CD4-positive, alpha-beta T cell (primary cell): Measurements from ENCODE around the gene TOR1A. TPM values are rescaled to one million over a fixed set of nuclear protein-coding genes. Genes with fewer than 3 reads are reported as not detected.

ENCODE experiments used
- ATAC-seq: fragments of 200-7000 bp; cut with Tn5 transposase; one replicate; pipeline ENCODE4 v1.10.0; 2022; ENCODE audit warnings: mild to moderate bottlenecking; ENCODE audit not compliant: poor library complexity
- CTCF ChIA-PET: fragments of 350-600 bp; sonication (Branson Sonifier 250); formaldehyde crosslinking; loops from one replicate; lab custom pipeline; 2021; ENCODE audit warnings: antibody characterized with exemption, inconsistent platforms; lab: Charles Lee
- POLR2A ChIA-PET: fragments of 350-600 bp; sonication (Branson Sonifier 250); formaldehyde crosslinking; loops from one replicate; lab custom pipeline; 2021; ENCODE audit warnings: antibody characterized with exemption, inconsistent platforms; lab: Charles Lee
- DNase-seq, 14 experiments: peaks; one replicate each; pipeline ENCODE4 v3.0.0-alpha.2; 2013 to 2020; ENCODE audit warnings: mixed read lengths in 2 of 14
- H3K27ac ChIP-seq, 2 donors: one replicate each; pipeline versions ENCODE4 v1.5.1 to v1.7.0; 2013; ENCODE audit warnings: low read length in 2 of 2, low read depth in 1 of 2, mild to moderate bottlenecking in 1 of 2
- H3K27me3 ChIP-seq, 2 experiments: 1 replicate in 1 of 2; 2 replicates in 1 of 2; pipeline versions ENCODE4 v1.6.1 to v1.7.0; 2013; ENCODE audit warnings: low read length in 2 of 2, control low read depth in 1 of 2, mild to moderate bottlenecking in 1 of 2, moderate library complexity in 1 of 2; ENCODE audit not compliant: insufficient read depth in 2 of 2, control insufficient read depth in 1 of 2
- H3K36me3 ChIP-seq: one replicate; pipeline ENCODE4 v1.6.1; 2013; ENCODE audit warnings: low read length, control low read depth; ENCODE audit not compliant: insufficient read depth
- H3K4me1 ChIP-seq: one replicate; pipeline ENCODE4 v1.6.1; 2013; ENCODE audit warnings: low read length, control low read depth; ENCODE audit not compliant: insufficient read depth
- H3K4me3 ChIP-seq: one replicate; pipeline ENCODE4 v1.5.1; 2013; ENCODE audit warnings: mild to moderate bottlenecking, low read length, moderate library complexity
- H3K9me3 ChIP-seq, 2 experiments: 1 replicate in 1 of 2; 2 replicates in 1 of 2; pipeline versions ENCODE4 v1.6.1 to v1.7.0; 2013; ENCODE audit warnings: low read length in 2 of 2, mild to moderate bottlenecking in 2 of 2, control low read depth in 1 of 2, moderate library complexity in 1 of 2; ENCODE audit not compliant: control insufficient read depth in 1 of 2, insufficient read depth in 1 of 2
- H3K27ac Mint-ChIP-seq: one replicate; pipeline ENCODE4 v1.8.0; 2020; ENCODE audit warnings: mixed read lengths
- H3K27me3 Mint-ChIP-seq: one replicate; pipeline ENCODE4 v1.8.0; 2021; ENCODE audit warnings: mixed read lengths
- H3K36me3 Mint-ChIP-seq: one replicate; pipeline ENCODE4 v1.8.0; 2021; ENCODE audit warnings: low read depth, mixed read lengths
- H3K4me1 Mint-ChIP-seq: one replicate; pipeline ENCODE4 v1.8.0; 2021; ENCODE audit warnings: low read depth, mixed read lengths
- H3K4me3 Mint-ChIP-seq: one replicate; pipeline ENCODE4 v1.8.0; 2020; ENCODE audit warnings: mild to moderate bottlenecking, mixed read lengths
- H3K9me3 Mint-ChIP-seq: one replicate; pipeline ENCODE4 v1.8.0; 2020; ENCODE audit warnings: mixed read lengths
- intact Hi-C, 2 experiments: fragments of 100-400 bp; cut with DNase I in 1 of 2; cut with micrococcal nuclease in 1 of 2; formaldehyde crosslinking; loops; one replicate each; pipeline versions ENCODE4 v1.15.1 to v1.9.0; 2023 to 2025; cut with DNase I, micrococcal nuclease
- total RNA-seq, 174 experiments: library from RNA in 2 of 174; stranded (reverse) in 2 of 174; gene quantifications; one replicate each; pipeline ENCODE4 v1.2.3 and lab custom pipeline; 2021 to 2026
- TF ChIP-seq, protein P1 (sequence below): fragments of 200-600 bp; IDR thresholded peaks from one replicate; pipeline ENCODE4 v1.8.0; 2022; ENCODE audit warnings: antibody characterized with exemption, mild to moderate bottlenecking

Gene TOR1A
- total RNA-seq, 2 experiments from 2014 or later, result 12.6 to 13.9 TPM

DNA sequence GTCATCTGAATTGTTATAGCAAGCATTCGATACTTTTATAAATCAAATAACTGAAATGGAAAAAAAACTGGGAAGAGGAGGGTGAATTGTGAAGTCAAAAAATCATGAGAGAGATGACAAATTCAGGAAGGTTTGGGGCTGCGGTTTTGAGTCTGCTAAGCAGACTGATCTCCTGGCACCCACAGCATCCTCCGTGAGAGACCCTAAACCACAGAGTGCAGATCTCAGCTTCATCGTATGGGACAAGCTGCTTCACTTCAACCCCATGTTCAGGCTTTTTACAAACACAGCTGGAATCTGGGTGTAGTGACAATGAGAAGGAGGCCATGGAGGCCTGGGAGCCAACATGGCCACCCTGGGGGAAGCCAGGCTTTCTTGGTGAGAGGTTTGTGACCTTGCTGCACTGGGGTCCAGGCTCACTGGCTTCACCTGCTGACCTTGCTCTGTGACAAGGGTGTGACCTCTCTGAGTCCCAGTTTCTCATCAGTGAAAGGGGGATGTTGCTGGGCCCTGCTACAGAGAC, 30.7 kb upstream of the TOR1A start:
- H3K27ac ChIP-seq, result no peak overlapping the region
- Mint-ChIP-seq H3K27ac (peak overlapping the region; percentile 75), H3K36me3 (peaks cover 94% of the 10 kb centered on the region), H3K4me3 (peak overlapping the region; percentile 43), H3K9me3 (no peaks in the 10 kb centered on the region), H3K4me1 (peaks cover 54% of the 10 kb centered on the region), H3K27me3 (no peaks in the 10 kb centered on the region)
- no peak overlapping the region for H3K4me3 ChIP-seq
- POLR2A ChIA-PET, result interaction anchor here (0.6 to 1.4 kb wide), 5 partner anchors 11 to 108 kb away, joined by 3 to 4 read pairs (median 3); no protein-coding TSS in a partner anchor
- DNase-seq (peak in 5 of 14 experiments; percentile 33 to 56 (median 46)), ATAC-seq (peak; percentile 75)
- H3K4me1 ChIP-seq, result peaks cover 55% of the 10 kb centered on the region
- TF ChIP-seq, protein P1, sequence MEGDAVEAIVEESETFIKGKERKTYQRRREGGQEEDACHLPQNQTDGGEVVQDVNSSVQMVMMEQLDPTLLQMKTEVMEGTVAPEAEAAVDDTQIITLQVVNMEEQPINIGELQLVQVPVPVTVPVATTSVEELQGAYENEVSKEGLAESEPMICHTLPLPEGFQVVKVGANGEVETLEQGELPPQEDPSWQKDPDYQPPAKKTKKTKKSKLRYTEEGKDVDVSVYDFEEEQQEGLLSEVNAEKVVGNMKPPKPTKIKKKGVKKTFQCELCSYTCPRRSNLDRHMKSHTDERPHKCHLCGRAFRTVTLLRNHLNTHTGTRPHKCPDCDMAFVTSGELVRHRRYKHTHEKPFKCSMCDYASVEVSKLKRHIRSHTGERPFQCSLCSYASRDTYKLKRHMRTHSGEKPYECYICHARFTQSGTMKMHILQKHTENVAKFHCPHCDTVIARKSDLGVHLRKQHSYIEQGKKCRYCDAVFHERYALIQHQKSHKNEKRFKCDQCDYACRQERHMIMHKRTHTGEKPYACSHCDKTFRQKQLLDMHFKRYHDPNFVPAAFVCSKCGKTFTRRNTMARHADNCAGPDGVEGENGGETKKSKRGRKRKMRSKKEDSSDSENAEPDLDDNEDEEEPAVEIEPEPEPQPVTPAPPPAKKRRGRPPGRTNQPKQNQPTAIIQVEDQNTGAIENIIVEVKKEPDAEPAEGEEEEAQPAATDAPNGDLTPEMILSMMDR, result no peak
- CTCF ChIA-PET, result no interaction called here
- H3K36me3 ChIP-seq, result peaks cover 96% of the 10 kb centered on the region
- no peaks in the 10 kb centered on the region for H3K9me3 ChIP-seq
- intact Hi-C loops, result no loop called here
- H3K27me3 ChIP-seq, result no peaks in the 10 kb centered on the region

DNA sequence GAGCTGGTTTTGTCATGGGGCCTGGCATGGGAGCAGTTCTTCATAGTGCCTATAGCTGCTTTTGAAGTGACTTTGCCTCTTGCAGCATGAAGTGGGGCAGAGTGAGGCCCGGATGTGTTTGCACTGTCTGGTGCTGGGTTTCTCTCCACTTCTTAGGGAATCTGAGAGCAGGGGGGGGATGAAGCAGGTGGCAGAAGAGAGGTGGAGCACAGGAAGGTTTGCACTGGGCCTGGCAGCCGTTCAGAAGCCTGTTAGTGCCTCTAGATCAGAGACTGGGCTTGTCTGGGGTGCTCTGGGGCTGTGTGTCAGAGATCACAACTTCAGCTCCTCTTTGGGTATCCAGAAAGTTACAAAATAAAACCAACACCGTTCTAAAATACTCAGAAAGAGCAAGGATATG, 29.7 kb upstream of the TOR1A start:
- Mint-ChIP-seq H3K27me3 (no peaks in the 10 kb centered on the region), H3K36me3 (peaks cover 96% of the 10 kb centered on the region), H3K27ac (peak overlapping the region; percentile 75), H3K4me1 (peaks cover 53% of the 10 kb centered on the region), H3K4me3 (no peak overlapping the region), H3K9me3 (no peaks in the 10 kb centered on the region)
- ATAC-seq (no peak), DNase-seq (no peak)
- Histone ChIP-seq H3K36me3 (peaks cover 98% of the 10 kb centered on the region), H3K4me1 (peaks cover 52% of the 10 kb centered on the region), H3K27me3 (no peaks in the 10 kb centered on the region), H3K4me3 (no peak overlapping the region), H3K9me3 (no peaks in the 10 kb centered on the region), H3K27ac (no peak overlapping the region)
- intact Hi-C loops, result no loop called here
- ChIA-PET POLR2A (interaction anchor here (1.0 to 1.4 kb wide), 2 partner anchors 15 to 109 kb away, joined by 3 read pairs; no protein-coding TSS in a partner anchor), CTCF (no interaction called here)
- TF ChIP-seq, protein P1, result no peak

DNA sequence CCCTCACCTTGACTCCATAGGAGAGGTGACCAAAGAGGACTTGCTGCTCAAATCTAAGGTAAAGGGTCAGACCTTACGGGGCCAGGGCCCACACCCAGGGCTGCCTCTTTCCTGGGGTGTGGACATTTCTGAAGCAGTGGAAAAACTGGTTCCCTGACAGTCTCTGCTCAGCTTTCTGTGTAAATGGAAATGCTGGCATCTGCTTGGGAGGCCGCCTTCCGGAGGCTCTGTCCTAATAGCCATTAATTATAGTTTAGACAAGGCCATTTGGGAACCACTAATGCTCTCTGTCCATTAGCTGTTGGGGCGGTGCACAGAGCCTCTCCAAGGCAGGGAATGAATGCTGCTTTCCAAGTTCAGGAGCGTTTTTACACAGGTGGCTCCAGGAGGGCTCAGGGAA, 28.6 kb upstream of the TOR1A start:
- no peak overlapping the region for H3K4me3 ChIP-seq
- peaks cover 90% of the 10 kb centered on the region for H3K36me3 ChIP-seq
- intact Hi-C loops, result no loop called here
- Mint-ChIP-seq H3K9me3 (no peaks in the 10 kb centered on the region), H3K36me3 (peaks cover 95% of the 10 kb centered on the region), H3K27ac (peak overlapping the region; percentile 65), H3K27me3 (no peaks in the 10 kb centered on the region), H3K4me3 (no peak overlapping the region), H3K4me1 (peaks cover 48% of the 10 kb centered on the region)
- H3K27ac ChIP-seq, result no peak overlapping the region
- no peaks in the 10 kb centered on the region for H3K9me3 ChIP-seq
- ATAC-seq (no peak), DNase-seq (no peak)
- peaks cover 46% of the 10 kb centered on the region for H3K4me1 ChIP-seq
- TF ChIP-seq, protein P1, result no peak
- ChIA-PET POLR2A (interaction anchor here (0.9 to 1.2 kb wide), 2 partner anchors 18 to 36 kb away, joined by 3 to 4 read pairs; partner anchors contain the start of genes C9orf78 and USP20), CTCF (no interaction called here)
- no peaks in the 10 kb centered on the region for H3K27me3 ChIP-seq
